GM12875 (cell line): Measurements from ENCODE around the gene CCDC3.

ENCODE experiments used
- H3K4me3 ChIP-seq: one replicate; pipeline ENCODE4 v1.5.1; 2011; ENCODE audit warnings: low read depth, low read length, control low read depth
- TF ChIP-seq, protein P1 (sequence below): IDR thresholded peaks from 2 replicates; pipeline ENCODE4 v1.5.1; 2011; ENCODE audit warnings: low read depth, mild to moderate bottlenecking, control low read depth, inconsistent platforms, low read length, moderate library complexity, borderline replicate concordance; ENCODE audit not compliant: insufficient read depth

CCDC3 gene

DNA sequence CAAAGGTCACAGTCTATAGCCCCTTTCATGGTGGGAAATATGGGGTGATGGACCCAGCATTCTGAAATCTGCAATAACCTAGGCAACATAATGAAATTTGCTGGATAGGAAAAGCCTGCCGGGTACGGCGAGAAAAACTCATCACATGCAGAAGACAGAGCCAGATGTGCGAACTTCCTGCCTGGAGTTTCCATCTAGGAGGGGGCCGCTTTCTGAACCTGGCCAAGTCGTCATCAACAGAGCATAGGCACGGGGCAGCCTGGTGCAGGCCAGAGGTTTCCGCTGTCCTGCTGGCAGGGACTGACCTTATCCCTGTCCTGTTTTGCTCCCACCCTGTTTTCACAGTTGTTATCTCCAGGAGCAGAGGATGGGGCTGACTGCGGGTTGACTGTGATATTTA, 27.4 kb downstream of the CCDC3 start:
- H3K4me3 ChIP-seq, result no peak overlapping the region
- TF ChIP-seq, protein P1, sequence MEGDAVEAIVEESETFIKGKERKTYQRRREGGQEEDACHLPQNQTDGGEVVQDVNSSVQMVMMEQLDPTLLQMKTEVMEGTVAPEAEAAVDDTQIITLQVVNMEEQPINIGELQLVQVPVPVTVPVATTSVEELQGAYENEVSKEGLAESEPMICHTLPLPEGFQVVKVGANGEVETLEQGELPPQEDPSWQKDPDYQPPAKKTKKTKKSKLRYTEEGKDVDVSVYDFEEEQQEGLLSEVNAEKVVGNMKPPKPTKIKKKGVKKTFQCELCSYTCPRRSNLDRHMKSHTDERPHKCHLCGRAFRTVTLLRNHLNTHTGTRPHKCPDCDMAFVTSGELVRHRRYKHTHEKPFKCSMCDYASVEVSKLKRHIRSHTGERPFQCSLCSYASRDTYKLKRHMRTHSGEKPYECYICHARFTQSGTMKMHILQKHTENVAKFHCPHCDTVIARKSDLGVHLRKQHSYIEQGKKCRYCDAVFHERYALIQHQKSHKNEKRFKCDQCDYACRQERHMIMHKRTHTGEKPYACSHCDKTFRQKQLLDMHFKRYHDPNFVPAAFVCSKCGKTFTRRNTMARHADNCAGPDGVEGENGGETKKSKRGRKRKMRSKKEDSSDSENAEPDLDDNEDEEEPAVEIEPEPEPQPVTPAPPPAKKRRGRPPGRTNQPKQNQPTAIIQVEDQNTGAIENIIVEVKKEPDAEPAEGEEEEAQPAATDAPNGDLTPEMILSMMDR, result no peak

- TF ChIP-seq, protein P1, result no peak
Measured at GRCh38 chr10:12973149-12973718, 28.3 kb downstream of the CCDC3 start.

GRCh38 chr10:12972146-12972545, 29.4 kb downstream of the CCDC3 start:
- TF ChIP-seq, protein P1, result no peak
- H3K4me3 ChIP-seq, result no peak overlapping the region

More at GRCh38 chr10:12973149-12973718, 28.3 kb downstream of the CCDC3 start:
- H3K4me3 ChIP-seq, result no peak overlapping the region

GRCh38 chr10:12971001-12971788, 30.3 kb downstream of the CCDC3 start:
- TF ChIP-seq, protein P1, result no peak

DNA sequence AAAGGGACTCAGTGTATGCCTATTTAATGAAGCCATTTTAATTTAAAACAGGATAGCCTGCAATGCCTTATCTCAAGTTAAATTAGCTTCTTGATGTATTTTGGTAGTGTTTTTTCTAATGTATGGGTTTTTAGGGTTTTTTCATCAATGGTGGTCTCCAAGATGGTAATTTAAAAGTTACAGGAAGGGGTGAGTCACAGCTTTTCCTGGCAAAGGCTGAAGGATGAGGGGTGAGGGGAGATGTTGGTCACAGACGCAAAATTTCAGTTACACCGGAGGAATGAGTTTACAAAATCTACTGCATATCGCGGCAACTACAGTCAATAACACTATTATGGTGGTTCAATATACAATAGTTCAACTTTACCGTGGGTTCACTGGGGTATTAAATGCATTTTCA, 31.6 kb downstream of the CCDC3 start:
- no peak overlapping the region for H3K4me3 ChIP-seq
- TF ChIP-seq, protein P1, result no peak

More at GRCh38 chr10:12971001-12971788, 30.3 kb downstream of the CCDC3 start:
- H3K4me3 ChIP-seq, result no peak overlapping the region

- H3K4me3 ChIP-seq, result no peak overlapping the region
- TF ChIP-seq, protein P1, result no peak
Measured at GRCh38 chr10:12966067-12966466, 35.4 kb downstream of the CCDC3 start.

DNA sequence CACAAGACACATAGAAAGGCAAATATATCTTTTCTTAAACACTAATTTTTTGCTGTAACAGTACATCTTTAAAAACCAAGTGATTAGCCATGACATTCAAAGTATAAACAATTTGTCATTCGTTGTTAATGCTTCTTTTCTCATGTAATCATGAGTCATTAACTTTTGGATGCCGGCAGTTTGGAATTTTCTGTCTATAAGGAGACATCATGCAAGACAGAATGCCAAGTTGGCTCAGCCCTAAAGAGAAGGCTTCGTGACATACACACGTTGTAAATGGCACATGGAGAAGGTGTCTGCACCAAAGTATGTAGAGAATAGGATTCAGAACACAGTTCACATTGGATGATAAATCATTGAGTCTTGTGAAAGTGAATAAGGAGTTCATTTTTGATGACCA, 35.9 kb downstream of the CCDC3 start:
- TF ChIP-seq, protein P1, result no peak
- H3K4me3 ChIP-seq, result no peak overlapping the region
